NCI-H1105 treated with DMSO at 0.1 percent for 48 hours (cell line): ENCODE measurements around the gene SRGAP1.
"Not testable (repeated sequence)": the region's sequence is repeated elsewhere in the genome, so short reads cannot be mapped to it uniquely, and the experiment has no call there.

Source experiments
- DNase-seq: peaks from one replicate; lab custom pipeline; 2025; lab: John Stamatoyannopoulos, UW

The SRGAP1 gene

DNA sequence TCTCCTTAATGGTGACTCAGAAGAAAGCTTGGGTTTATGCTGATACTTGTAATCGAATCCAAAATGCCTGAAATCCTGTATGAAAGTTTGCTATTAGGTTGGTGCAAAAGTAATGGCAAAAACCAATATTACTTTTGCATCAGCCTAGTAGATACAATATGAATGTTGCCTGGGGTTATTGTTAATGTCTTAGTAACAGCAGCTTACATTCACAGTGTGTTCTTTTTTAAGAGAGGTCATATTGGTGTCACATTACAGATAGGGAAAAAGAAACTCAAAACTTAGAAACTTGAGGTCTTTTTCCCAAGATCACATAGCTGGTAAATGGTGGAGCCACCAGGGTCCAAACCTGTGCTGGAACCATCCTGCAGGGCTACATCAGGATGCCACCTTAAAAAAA is 25.2 kb downstream of the SRGAP1 start:
- DNase-seq = no peak

DNA sequence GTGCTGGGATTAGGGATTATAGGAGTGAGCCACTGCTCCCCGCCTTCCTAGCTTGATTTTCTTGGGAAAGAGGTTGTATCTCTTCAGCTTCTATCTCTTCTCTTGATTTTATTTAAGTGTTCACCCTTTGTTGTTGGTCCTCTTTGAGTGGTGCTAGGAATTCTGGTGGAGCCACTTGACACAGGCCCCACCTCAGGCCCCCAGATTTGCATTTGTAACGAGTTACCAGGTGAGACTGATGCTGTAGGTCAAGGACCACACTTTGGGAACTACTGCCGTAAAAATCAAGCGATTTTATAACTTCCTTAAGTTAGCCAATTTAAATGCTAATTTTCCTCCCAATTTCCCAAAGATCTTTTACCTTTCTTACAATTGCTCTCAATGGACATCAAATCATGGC is 26.3 kb downstream of the SRGAP1 start:
- no peak for DNase-seq

DNA sequence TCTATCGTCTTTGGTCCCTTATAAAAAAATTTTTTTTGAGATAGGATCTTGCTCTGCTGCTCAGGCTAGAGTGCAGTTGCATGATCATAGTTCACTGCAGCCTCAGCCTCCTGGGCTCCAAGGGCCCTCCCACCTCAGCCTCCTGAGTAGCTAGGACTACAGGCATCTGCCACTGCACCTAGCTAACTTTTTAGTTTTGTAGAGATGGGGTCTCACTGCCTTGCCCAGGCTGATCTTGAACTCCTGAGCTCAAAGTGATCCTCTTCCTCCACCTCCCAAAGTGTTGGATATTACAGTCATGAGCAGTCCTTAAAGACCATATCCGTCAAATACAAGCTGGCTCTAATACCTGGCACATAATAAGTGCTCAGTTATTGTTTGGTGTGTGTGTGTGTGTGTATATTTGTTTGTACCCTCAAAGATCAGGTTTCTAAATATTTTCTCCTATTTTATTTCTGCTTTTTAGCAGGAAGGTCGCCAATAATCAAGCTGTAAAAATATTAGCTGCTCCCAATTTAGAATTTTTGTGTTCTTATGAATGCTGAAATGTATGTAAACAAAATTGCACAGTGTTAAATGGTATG is 30.5 kb downstream of the SRGAP1 start:
- no peak for DNase-seq

DNA sequence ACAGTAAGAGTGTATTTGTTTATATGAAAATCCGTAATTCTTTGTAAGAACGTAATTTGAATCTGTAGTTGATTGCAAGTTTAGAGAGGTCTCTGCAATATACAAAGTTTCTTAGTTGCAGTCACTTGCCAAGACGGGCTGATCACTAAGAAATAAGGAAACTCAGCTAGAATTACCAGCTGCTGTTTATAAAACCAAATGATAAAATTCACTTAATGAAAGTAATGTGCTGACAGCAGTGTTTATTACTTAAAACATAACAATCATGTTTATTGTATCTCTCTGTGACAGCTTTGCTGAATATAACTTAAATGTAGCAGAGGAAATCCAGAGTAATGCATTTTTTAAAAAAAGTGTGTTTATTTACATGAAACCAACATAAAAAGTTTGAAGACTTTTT is 31.2 kb downstream of the SRGAP1 start:
- DNase-seq = no peak

DNA sequence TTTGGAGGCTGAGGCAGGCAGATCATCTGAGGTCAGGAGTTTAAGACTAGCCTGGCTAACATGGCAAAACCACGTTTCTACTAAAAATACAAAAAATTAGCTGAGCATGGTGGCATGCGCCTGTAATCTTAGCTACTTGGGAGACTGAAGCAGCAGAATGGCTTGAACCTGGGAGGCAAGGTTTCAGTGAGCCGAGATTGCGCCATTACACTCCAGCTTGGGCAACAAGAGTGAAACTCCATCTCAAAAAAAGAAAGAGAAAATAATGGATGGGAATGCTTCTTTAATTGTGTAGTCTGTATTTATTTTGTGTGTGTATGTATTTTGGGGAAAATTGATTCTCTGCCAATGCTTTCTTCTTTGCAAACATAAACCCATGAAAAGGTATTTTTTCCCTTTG is 32.5 kb downstream of the SRGAP1 start:
- no peak for DNase-seq

DNA sequence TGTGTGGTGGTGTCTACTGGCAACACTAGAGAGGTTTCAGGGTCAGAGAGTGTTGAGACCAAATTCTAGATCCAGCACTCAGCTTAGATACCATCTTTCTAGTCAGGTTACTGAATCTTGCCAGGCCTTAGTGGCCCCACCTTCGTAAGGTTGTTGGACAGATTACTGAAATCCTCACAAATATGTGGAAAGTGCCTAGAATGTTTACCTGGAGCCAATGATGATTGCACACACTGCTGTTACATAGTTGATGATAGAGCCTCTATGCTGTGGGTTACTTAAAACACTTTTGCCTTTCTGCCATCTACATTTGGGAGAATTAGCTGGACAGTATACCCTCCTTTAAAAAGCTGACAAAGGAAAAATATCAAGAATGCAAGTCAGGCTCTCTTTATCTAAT is 33.2 kb downstream of the SRGAP1 start:
- no peak for DNase-seq

DNA sequence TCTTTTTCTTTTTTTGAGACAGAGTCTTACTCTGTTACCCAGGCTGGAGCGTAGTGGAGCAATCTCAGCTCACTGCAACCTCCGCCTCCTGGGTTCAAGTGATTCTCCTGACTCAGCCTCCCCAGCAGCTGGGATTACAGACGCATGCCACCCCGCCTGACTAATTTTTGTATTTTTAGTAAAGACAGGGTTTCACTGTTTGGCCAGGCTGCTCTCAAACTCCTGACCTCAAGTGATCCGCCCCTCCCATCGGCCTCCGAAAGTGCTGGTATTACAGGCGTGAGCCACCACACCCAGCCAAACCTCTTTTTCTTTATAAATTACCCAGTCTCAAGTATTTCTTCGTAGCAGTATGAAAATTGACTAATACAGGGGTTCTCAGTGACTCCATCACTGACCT is 35.7 kb downstream of the SRGAP1 start:
- DNase-seq = not testable (repeated sequence)

DNA sequence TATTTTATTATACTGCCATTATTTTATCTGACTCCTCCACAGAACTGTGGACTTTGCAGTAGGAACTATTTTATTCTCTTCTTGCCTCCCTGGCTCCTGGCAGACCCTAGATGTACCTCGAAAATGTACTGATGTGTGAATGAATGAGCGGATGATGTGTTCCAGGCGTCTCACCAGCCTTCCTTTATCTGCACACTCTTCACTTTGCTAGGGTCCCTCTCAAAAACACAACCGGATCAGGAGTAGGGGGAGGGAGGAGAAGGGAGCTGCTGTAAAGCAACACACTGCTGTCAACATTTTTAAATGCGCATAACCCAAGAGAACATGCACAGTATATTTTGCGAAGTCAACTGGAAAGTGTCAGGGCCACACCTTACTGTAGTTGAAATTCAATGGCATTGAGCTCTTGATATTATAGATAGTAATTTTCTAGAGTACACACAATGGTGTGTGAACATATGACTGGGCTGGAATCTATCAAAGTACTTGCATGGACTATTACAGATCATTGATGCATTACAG is 36.3 kb downstream of the SRGAP1 start:
- no peak for DNase-seq

DNA sequence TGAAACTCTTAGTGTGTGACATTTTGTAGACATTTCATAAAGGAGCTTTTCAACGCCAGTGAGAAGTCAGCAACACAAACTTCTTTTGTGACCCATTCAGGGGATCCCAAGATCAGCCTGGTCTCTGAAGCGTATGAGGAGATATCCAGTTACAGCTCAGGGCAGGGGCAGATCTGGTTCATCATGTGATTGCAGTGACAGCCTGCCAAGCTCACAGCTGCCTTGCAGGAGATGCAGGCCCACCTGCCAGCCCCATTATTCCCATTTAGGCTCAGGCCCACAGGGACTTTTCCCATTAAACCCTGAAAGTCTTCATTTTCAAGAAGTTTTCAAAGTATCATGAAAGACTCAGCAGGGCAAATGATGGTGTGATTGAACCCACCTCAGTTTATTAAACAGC is 38.3 kb downstream of the SRGAP1 start:
- DNase-seq = peak; percentile 85

DNA sequence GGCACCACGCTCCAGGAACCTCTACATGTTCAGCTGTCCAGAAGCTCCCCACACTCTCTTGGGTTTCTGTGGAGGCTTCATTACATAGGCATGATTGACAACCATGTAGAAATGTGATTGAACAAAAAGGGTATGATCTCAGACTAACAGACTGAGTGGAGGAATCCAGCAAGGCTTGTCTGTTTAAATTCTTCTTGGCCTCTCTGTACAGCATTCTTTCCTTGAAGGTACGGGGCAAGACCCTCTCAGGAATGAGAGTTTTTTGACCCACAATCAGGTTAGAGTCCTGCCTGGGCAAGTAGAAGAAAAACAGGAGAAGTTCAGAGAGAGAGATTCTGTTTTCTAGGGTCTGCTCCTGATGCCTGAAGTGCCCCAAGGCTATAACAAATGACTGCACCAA is 40.9 kb downstream of the SRGAP1 start:
- no peak for DNase-seq

DNA sequence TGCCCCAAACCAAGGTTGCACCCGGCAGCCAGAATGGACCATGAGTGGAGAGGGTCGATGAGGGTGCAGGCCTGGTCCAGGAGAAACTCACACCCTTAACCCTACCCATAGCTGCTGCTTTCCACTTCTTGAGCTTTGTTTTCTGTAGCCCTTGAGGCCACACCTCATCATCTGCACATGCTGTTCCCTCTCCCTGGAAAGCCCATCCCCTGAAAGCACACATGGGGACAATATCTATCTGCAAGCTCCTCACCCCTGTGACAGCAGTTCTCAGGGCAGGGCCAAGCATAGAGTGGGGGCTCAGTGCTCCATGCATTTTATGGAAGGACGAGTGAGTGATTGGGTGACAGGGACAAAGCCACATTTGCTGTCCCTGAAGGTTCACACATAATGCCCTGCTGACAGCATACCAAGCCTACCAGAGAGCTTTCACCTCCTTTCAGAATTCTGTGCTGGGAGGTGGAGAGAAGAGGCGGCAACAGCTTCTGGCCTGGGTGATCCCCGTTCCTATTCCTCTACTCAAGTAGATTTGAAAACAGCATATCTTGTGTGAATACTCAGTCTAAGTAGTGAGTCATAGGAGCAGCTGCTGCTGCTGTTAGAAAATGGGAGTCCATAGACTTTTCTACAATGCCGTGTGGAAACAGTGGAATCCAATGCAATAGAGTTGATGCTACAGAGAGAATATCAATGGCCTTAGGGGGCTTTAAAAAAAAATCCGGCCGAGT is 44.6 kb downstream of the SRGAP1 start:
- no peak for DNase-seq

DNA sequence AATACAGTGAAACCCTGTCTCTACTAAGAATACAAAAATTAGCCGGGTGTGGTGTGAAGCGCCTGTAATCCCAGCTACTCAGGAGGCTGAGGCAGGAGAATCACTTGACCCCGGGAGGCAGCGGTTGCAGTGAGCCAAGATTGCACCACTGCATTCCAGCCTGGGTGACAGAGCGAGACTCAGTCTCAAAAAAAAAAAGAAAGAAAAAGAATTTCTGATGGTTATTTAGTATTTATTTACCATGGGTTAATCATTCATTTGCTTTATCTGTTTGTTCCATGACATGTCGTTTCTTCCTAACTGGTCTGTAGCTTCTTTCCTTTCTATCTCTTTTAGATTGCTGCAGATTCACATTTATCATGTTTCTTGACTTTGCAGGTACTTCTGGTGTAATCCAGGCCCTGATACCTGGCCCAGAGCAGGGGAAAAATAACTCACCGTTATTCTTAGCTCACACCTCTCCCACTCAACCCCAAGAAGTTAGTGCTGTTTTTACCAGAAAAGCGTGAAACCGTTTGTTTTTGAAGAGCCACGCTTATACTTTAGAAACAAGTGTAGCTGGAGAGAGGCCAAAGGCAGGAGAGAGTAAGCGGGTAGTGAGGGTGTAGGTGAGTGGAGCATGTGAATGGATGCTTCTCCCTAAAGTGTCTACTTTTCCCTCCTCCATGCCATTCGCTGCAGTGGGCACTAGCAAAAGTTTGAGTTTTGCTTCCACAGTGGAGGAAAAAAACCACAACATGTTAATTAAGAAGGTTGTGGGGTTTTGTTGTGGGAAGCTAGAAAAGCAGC is 45.4 kb downstream of the SRGAP1 start:
- DNase-seq = no peak

DNA sequence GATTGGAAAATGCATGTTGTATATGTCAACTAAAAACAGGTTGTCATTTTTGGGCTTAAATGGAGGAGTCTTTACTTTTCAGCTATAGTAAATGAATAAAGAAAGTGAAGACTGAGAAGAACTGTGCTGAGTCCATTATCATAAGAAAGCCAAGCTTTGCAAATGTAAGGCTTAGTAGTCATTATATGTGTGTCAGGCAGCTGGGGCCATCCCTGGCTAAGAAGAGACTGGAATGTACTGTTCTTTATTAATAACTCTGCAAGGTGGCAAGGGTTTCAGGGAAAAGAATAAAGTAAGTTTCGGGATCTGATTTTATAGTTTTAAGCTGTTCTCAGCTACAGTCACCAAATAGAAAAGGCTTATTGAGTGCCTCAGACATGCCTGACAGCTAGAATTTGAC is 48.7 kb downstream of the SRGAP1 start:
- no peak for DNase-seq

DNA sequence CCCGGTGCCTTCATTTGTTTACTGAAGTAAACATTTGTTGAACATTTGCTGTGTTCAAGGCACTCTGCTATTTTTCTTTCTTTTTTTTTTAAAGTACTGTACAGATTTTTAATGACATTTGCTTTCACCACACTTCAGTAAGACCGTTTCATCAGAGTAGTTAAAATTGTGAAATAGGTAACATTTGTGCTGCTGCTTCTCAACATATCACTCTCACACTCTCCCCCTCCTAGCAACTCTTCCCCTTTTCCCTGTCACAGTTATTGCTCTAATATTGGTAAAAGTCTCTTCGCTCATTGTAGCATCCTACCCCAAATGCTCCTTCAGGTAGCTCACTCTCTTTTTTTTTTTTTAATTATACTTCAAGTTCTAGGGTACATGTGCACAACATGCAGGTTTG is 49.6 kb downstream of the SRGAP1 start:
- no peak for DNase-seq

DNA sequence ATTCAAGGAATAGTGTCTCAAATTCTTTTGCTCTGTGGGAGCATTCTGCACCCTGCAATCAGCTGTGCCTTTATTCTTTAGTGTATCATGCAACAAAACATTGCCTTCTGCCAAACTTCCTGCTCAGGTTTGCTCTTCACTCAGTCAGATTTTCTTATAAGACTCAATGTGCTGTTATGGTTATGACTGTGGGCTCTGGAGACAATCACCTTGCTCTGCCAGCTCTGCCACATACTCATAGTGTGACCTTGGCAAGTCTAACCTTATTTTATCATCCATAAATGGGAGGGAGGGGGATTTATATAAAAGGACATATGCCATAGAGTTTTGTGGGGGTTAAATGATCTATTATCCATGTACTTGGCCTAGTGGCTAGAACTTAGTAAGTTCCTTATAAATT is 51.3 kb downstream of the SRGAP1 start:
- DNase-seq = no peak

DNA sequence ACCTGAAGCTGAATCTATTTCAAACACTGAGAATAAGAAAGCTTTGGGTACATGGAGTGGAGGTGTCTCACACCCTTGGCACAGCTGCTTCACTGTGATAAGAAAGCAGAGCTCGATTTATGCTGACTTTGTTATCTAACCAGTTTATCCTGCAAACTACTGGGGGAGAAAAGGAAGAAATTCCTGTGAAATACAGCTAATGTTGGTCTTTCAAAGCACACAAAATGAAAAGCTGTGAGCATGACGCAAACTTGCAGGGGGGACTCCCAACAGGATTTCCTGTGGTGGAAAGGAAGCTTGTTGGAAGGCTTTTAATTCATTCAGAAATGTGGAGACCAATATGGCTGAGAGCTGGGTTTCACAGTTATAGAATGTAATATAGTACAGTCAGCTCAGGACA is 53.4 kb downstream of the SRGAP1 start:
- no peak for DNase-seq

DNA sequence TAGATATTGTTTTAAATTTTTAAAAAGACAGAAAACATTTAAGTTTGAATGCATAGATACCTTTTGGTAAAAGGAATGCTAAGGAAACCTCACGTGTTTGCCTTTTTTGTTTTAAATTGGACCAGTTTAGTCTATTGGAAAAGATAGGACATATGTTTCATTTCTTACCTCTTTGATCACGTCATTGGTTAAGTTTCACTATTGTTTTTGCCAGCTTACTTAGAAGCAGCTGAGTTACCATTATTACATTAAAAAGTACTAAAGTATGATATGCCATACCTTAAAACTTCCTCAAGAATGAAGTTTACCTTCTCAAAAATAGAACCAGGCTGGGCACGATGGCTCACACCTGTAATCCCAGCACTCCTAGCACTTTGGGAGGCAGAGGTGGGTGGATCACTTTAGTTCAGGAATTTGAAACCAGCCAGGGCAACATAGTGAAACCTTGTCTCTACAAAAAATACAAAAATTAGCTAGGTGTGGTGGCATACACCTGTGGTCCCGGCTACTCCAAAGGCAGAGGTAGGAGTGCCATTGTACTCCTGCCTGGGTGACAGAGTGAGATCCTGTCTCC is 54.4 kb downstream of the SRGAP1 start:
- no peak for DNase-seq

DNA sequence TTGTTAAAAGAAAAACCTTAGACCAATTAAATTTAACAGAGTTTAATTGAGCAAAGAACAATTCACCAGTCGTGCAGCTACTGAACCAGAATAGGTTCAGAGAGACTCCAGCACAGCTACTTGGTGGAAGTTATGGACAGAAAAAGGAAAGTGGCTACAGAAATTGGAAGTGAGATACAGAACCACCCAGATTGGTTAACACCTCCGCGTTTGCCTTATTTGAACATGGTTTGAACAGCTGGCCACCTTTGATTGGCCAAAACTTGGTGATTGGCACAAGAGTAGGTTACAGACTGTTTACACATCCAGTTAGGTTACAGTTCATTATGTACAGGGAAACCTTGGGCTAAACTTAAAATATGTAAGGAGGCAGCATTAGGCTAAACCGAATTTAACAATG is 54.9 kb downstream of the SRGAP1 start:
- DNase-seq = no peak

DNA sequence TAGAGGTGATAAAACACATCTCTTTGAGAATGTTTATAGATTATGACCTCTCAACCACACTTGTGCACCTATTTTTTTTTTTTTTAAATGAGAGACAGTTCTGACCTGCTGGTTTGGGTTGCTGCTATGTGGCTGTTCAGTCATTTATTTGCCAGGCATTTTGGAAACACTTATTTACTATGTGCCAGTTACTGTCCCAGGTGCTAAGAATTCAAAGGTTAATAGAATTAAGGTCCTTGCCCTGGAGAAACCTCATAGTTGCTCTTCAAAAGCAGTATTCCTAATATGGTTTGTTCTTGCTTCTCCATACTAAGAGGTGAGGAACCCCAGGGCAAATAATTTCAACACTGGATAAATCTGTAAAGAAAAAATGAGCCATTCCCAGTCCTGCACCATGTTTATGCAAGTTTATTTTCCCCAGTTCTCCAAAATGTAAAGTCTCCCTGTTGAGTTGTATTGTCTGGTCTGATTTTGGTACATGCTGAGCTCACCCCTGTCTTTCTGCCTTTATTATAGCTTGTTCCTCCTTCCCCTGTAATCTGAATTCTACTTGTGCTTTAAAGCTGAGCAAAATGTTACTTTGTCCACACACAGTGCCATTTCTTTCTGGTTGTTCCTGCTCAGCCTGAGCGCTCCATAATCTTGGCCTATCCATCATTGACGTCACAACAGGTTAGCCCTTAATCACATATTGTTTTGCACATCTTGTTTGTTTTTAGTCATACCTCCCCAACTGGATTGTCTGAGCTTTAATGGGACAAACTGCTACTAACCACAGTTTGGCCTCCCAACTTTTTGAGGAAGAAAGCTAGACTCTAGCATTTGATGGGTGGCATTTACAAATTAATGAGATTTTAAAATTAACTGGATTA is 56.7 kb downstream of the SRGAP1 start:
- DNase-seq = no peak

DNA sequence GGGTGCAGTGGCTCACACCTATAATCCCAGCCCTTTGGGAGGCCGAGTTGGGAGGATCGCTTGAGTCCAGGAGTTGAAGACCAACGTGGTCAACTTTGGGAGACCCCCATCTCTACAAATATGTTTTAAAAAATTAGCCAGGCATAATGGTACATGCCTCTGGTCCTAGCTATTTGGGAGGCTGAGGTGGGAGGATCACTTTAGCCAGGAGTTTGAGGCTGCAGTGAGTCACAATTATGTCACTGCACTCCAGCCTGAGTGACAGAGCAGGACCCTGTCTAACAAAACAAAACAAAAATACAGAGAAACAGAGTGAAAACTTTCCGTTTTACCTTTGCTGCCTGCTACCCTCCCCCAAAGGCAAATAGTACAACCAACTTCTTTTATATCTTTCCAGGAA is 60.2 kb downstream of the SRGAP1 start:
- no peak for DNase-seq

DNA sequence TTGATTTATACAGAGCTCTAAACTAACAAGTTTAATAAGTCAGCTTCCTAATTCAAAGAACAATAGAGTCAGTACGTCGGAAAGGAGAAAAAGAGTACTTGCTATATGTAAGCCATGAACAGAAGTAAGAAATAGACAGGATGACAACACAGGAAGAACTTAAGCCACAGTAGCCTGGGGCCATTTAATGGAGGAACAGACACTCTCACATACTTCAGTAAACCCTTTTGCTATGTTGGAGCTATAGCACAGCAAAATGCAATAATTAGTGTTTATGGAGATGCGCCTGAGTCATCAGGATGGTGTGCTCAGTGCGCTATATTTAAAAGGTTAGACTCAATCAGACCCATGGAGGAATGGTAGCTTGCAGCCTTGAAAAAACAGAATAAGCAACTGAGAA is 61.0 kb downstream of the SRGAP1 start:
- DNase-seq = no peak

DNA sequence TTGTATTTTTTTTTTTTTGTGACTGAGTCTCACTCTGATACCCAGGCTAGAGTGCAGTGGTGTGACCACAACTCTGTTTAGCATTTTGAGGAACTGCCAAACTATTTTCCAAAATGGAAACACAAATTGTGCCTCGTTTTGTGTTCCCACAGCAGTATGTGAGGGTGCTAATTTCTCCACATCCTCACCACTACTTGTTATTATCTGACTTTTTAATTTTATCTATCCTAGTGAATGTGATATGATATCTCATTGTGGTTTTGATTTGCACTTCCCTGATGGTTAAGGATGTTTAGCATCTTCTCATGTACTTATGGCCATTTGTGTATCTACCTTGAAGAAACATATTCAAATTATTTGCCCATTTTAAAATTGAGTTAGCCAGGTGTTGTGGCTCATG is 62.4 kb downstream of the SRGAP1 start:
- no peak for DNase-seq
